AG10803 (cell line): Measurements from ENCODE around the gene CABP7.

Source experiments
- DNase-seq: peaks from one replicate; pipeline ENCODE4 v3.0.0; 2010; ENCODE audit warnings: low read depth
- H3K4me3 ChIP-seq: 2 replicates; pipeline ENCODE4 v1.5.1; 2011; ENCODE audit warnings: mild to moderate bottlenecking, low read length, control low read depth
- TF ChIP-seq, protein P1 (sequence below): conservative IDR thresholded peaks from 2 replicates; pipeline ENCODE4 v1.5.1; 2011; ENCODE audit warnings: mild to moderate bottlenecking, low read length, control low read depth, inconsistent platforms

CABP7 gene

DNA sequence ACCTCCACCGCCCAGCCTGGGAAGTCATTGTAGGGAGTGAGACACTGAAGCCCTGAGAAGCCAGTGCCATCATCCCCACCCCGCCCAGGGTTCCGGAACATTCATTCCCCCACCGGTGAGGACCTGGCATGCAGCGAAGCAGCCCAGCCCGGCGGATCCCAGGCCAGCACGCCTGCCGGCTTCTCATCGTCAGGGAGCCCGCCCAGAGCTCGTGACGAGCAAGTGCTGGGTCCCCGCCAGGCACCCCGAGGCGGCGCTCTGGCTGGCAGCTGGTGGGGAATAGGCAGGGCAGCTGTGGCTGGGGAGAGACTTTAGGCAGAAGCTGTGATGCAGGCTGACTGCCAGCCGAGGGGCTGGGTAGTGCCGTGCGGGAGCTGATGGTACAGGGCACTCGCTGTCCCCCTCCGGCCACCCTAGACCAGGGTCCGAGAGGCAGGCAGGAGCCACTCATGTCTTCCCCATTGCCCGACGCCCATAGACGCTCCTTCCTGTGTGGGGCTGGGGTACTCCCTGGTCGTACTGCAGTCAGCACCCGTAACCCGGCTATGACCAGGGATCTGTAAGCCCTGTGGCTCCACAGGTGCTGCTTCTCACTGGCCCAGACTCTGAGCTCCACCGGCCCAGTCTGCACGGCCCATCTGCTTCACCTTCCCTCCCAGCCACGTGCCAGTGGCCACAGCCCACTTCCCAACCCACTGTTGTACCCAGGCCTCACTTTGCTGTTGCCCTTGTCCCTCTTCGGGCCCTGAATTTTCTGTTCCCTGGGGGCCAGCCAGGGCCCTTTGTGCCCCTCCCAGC lies 24.5 kb upstream of the CABP7 start:
- DNase-seq = no peak
- H3K4me3 ChIP-seq = no peak overlapping the region
- TF ChIP-seq, protein P1, sequence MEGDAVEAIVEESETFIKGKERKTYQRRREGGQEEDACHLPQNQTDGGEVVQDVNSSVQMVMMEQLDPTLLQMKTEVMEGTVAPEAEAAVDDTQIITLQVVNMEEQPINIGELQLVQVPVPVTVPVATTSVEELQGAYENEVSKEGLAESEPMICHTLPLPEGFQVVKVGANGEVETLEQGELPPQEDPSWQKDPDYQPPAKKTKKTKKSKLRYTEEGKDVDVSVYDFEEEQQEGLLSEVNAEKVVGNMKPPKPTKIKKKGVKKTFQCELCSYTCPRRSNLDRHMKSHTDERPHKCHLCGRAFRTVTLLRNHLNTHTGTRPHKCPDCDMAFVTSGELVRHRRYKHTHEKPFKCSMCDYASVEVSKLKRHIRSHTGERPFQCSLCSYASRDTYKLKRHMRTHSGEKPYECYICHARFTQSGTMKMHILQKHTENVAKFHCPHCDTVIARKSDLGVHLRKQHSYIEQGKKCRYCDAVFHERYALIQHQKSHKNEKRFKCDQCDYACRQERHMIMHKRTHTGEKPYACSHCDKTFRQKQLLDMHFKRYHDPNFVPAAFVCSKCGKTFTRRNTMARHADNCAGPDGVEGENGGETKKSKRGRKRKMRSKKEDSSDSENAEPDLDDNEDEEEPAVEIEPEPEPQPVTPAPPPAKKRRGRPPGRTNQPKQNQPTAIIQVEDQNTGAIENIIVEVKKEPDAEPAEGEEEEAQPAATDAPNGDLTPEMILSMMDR = no peak

DNA sequence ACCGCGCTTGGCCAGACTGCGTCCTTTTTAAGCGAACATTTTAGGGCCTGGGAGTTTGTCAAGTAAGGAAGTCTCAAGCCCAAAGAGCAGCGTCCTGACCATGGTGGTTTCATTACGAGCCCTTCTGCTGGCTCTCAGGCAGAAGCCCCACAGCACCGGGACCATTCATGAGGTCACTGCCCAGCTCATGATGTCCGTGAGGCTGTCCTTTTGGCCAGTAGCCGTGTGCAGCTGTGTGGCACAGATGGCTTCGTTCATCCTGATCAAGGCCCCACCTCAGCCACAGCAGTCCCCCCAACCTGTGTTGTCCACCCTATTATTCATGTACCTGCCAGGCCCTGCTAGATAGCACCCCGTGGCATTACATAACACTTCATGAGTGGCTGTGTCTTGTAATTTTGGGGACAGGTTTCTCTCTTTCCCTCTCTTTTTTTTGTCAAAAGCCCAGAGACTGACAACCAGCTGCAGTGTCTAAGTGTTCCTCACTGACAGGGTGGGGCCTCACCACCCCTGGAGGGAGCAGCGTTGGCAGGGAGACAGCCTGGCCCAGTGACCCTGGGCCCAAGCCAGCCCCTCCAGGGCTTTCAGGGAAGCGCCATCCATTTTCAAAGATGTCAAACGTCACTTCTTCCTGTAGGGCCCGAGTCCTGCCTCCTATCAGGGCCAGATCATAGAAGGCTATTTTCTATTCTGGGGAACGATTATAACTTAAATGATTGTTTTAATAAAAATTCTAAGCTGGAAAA lies 21.8 kb upstream of the CABP7 start:
- no peak overlapping the region for H3K4me3 ChIP-seq
- DNase-seq = no peak
- TF ChIP-seq, protein P1 = no peak

DNA sequence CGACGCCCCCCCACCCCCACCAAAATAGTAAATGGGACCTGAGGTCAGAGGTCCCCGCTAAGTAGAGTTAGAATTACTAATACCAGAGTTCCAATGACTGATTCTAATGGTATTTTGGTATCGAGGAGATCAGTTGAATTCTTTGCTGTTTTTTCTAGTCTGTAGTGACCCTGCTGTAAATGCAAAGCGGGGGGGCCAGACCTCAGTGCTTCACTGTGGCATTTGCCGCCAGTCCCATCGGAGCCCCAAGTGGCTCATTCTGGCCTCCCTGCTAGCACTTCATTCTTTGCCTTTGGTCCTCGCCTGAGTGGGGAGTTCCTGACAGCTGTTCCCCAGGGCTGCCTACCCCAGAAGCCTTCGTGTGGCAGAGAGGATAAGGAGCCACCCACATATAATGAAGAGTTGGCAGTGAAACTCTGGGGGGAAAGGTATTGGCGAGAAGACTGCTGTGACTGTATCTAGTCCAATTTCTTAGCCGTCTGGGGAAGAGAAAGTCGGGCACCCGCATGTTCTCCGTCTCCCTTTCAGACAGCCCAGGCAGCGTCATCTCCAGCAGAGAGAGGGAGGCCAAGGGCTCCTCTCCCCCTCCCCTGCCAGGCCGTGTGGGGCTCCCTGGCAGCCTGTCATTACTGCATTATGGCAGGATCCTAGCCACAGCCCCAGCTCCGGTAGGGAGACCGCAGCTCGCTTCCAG lies 19.4 kb upstream of the CABP7 start:
- no peak overlapping the region for H3K4me3 ChIP-seq
- no peak for DNase-seq
- TF ChIP-seq, protein P1 = no peak

DNA sequence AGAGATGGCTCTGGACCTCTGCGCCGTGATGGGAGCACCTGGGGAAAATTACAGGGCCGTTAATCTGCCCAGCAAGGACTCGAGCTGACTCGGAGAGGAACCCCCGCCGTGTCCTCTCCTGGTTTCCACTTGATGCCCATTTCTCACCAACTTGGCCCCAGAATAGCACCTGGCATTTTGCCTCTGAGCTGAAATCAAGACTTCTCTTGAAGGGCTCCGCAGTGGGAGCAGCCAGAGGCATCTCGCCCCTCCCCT lies 19.0 kb upstream of the CABP7 start:
- TF ChIP-seq, protein P1 = no peak
- no peak for DNase-seq
- H3K4me3 ChIP-seq = no peak overlapping the region

DNA sequence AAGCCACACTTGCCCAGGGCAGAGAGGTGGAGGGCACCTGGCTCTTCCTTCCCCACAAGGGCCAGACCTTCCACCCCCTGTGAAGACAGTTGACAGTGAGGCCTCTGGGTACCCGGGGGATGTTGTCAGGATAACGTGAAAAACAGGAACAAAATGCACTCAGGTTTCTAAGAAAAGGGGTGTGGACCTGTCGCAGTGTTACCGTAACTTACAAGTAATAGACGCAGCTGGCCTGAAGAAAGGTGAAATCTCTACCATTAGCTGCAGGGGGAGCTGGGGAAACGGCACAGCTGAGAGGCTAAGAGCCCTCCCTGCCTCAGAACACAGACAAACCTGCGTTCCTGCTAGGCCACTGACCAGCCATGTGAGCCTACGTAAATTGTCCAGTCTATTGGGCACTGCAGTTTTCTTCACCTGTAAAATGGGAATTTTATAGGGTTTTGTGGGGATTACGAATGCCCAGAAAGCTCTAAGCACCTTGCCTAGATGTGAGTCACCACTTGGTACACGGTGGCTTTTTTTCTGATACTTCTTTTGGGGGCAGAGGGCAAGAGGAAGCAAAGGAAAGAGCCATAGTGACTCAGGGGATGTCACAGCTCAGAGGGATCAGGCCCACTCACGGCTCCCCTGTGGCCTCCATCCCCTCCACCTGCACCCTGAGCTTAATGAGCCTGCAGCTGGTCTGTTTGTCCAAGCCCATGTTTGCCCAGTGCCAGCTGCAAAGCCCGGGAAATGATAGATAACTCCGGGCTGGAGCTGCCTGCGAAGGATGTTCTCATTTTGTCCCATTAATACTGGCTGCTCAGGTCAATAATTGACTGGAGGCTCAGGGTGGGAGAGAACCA lies 18.4 kb upstream of the CABP7 start:
- DNase-seq = no peak
- TF ChIP-seq, protein P1 = no peak; the same call in 1 of the 2 replicates
- no peak overlapping the region for H3K4me3 ChIP-seq

DNA sequence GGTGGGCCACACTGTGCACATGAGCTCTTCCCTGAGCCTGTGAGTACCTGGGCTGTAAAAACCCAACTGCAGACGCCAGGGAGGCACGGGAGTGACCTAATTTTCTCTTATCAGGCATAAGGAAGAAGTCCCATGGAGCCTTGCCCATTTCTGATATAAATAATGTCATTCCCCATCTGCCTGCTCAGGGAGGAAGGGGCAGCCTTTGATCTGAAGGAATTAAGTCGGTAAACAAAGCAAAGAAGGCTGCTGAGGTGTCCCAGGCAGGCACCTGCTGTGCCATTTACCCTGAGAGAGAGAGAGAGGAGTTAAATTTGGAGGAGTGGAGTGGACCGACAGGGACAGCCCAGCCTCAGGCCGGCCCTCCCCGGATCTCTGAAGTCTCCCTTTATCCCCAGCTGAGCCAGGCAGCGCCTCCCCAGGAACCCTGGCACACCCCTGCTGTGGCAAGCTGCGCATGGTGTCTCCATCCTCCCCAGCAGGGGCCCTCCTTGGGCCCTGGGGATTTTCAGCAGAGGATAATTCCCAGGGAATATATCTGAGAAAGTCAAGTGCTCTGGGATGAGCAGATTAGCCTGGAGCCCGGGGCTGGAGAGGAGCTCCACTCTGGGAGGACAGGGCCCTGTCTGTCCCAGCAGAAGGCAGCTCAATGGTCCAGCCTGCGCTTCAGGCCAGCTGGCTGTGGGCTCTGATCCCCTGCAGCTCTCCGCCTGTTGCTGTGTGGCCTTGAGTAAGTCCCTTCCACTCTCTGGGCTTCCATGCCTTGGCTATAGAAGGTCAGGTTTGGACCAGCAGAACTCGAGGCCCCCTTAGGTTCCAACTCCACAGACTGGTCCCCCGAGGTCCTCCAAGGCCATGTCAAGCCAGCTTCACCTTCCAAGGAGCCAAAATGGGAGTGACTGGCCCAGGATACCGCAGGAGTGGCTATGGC lies 17.5 kb upstream of the CABP7 start:
- H3K4me3 ChIP-seq = no peak overlapping the region
- no peak for DNase-seq
- TF ChIP-seq, protein P1 = peak; percentile 10; the same call in 1 of the 2 replicates
